OCI-LY7 (cell line): ENCODE results near the gene DUSP14. TPM values are rescaled to one million over a fixed set of nuclear protein-coding genes. Genes with fewer than 3 reads are reported as not detected.

Experiments used
- BruUV-seq: library from RNA; stranded (reverse); fragments of 400-500 nt; replicated peaks from 2 replicates; lab custom pipeline; 2021; lab: Mats Ljungman, UMichigan
- CTCF ChIA-PET: fragments of 300-600 bp; sonication (Branson Sonifier 250); formaldehyde crosslinking; loops from one replicate; lab custom pipeline; 2022; ENCODE audit warnings: antibody characterized with exemption; ENCODE audit not compliant: unreplicated experiment; lab: Charles Lee
- POLR2A ChIA-PET: fragments of 300-600 bp; sonication (Branson Sonifier 250); formaldehyde crosslinking; loops from one replicate; lab custom pipeline; 2022; ENCODE audit warnings: antibody characterized with exemption; lab: Charles Lee
- DNase-seq: peaks from one replicate; pipeline ENCODE4 v3.0.0-alpha.2; 2015; ENCODE audit warnings: low spot score
- H2AFZ ChIP-seq: fragments of 200-600 bp; sonication (generic), shearing (Covaris generic); 2 replicates; pipeline ENCODE4 v1.6.1; 2014; ENCODE audit warnings: mild to moderate bottlenecking, antibody characterized with exemption, low read length, moderate library complexity
- H3K27ac ChIP-seq: fragments of 200-600 bp; sonication (generic); 2 replicates; pipeline ENCODE4 v1.5.1; 2014; ENCODE audit warnings: mixed run types, low read depth, mild to moderate bottlenecking, moderate library complexity, low read length, inconsistent platforms; ENCODE audit not compliant: poor library complexity, severe bottlenecking
- H3K36me3 ChIP-seq: fragments of 200-600 bp; sonication (generic); 2 replicates; pipeline ENCODE4 v1.6.1; 2014; ENCODE audit warnings: mild to moderate bottlenecking, antibody characterized with exemption, low read length, moderate library complexity, mixed read lengths; ENCODE audit not compliant: insufficient read depth
- H3K4me1 ChIP-seq: fragments of 200-600 bp; sonication (generic); 2 replicates; pipeline ENCODE4 v1.5.1; 2014; ENCODE audit warnings: mild to moderate bottlenecking, low read length; ENCODE audit not compliant: insufficient read depth, poor library complexity, severe bottlenecking
- H3K4me2 ChIP-seq: fragments of 200-600 bp; sonication (generic); 2 replicates; pipeline ENCODE4 v1.6.1; 2014; ENCODE audit warnings: mild to moderate bottlenecking, low read length
- H3K4me3 ChIP-seq: fragments of 200-600 bp; sonication (generic); 2 replicates; pipeline ENCODE4 v1.5.1; 2014; ENCODE audit warnings: mild to moderate bottlenecking, low read depth, low read length; ENCODE audit not compliant: poor library complexity, severe bottlenecking
- H3K79me2 ChIP-seq: fragments of 200-600 bp; sonication (generic); 2 replicates; pipeline ENCODE4 v1.6.1; 2016; ENCODE audit warnings: low read depth, mild to moderate bottlenecking, low read length, moderate library complexity, mixed read lengths; ENCODE audit not compliant: insufficient read depth
- H3K9me2 ChIP-seq: fragments of 200-600 bp; sonication (generic); 2 replicates; pipeline ENCODE4 v1.6.1; 2016; ENCODE audit warnings: mild to moderate bottlenecking, low read length, mixed read lengths; ENCODE audit not compliant: insufficient read depth
- H3K9me3 ChIP-seq: fragments of 200-600 bp; sonication (generic); 2 replicates; pipeline ENCODE4 v1.6.1; 2014; ENCODE audit warnings: mild to moderate bottlenecking, mixed run types, low read length, mixed read lengths
- H4K20me1 ChIP-seq: fragments of 200-600 bp; sonication (generic); 2 replicates; pipeline ENCODE4 v1.6.1; 2014; ENCODE audit warnings: mild to moderate bottlenecking, antibody characterized with exemption, low read length, moderate library complexity, mixed read lengths; ENCODE audit not compliant: insufficient read depth
- CTCF ChIP-seq: fragments of 200-600 bp; sonication (generic); conservative IDR thresholded peaks from 2 replicates; pipeline ENCODE4 v1.5.1; 2014; ENCODE audit warnings: mild to moderate bottlenecking, antibody characterized with exemption, low read length, moderate library complexity, mixed read lengths
- EZH2phosphoT487 ChIP-seq: fragments of 200-600 bp; sonication (generic); IDR thresholded peaks from 2 replicates; pipeline ENCODE4 v1.6.1; 2018; ENCODE audit warnings: low read depth, borderline replicate concordance, mild to moderate bottlenecking, mixed run types, antibody characterized with exemption, low read length, moderate library complexity, mixed read lengths
- intact Hi-C: fragments of 100-400 bp; cut with micrococcal nuclease; formaldehyde crosslinking; loops from one replicate; pipeline ENCODE4 v1.10.0; 2022; ENCODE audit not compliant: unreplicated experiment
- total RNA-seq, 2 experiments: library from RNA; depleted of rRNA in 1 of 2; stranded (reverse); fragments of >200 nt in 1 of 2; shearing (Covaris generic) in 1 of 2; gene quantifications; 2 replicates each; pipeline ENCODE4 v1.2.3, GENCODE V29; 2014 to 2022

DUSP14 gene
- total RNA-seq, 2 experiments from 2014 or later: 11.0 to 21.5 TPM

GRCh38 chr17:37470181-37470580 is 19.5 kb upstream of the DUSP14 start:
- DNase-seq: no peak
- TF ChIP-seq EZH2phosphoT487 (no peak), CTCF (no peak)
- H3K79me2 ChIP-seq: no peaks in the 10 kb centered on the region
- peaks cover 86% of the 10 kb centered on the region for H3K36me3 ChIP-seq
- no peak overlapping the region for H3K27ac ChIP-seq
- H3K4me1 ChIP-seq: no peaks in the 10 kb centered on the region
- no peak overlapping the region for H2AFZ ChIP-seq
- no peaks in the 10 kb centered on the region for H3K9me2 ChIP-seq
- no peaks in the 10 kb centered on the region for H3K9me3 ChIP-seq
- no peak overlapping the region for H3K4me2 ChIP-seq
- H4K20me1 ChIP-seq: no peaks in the 10 kb centered on the region; the same call in 1 of the 2 replicates
- intact Hi-C loops: no loop called here
- ChIA-PET POLR2A (no interaction called here), CTCF (no interaction called here)
- H3K4me3 ChIP-seq: no peak overlapping the region
- BruUV-seq: no TSS peak

DNA sequence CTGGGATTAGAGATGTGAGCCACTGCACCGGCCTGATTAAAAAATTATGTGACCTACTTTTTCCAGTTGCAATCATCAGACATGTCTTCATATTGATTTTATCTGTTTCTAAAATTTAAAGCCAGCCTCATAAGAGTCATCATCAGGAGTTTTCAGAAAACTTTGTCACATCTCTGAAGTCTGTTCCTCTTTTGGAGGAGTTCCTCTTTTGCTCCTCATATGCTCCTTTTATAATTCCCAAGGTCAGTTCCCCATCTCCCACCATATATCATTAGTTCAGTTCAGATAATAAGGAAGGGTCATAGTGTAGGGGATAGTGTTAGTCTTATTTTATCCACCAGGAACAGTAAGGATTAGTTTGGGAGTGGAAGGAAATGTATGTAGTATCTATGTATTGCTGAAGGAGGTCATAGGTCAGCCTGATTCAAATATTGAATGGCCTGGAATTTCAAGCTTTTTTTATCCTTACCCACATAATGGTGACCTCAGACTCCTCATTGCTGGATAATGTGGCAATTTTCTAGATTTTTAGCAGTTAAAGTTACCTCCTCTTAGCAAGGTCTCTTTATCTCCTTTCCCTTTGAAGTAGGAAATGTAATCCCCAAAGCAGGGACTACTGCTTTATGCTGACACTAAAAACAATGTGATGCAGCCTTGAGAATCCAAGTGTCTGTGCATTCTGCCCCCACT is 13.8 kb upstream of the DUSP14 start:
- no peaks in the 10 kb centered on the region for H3K9me3 ChIP-seq
- H3K36me3 ChIP-seq: peaks cover 84% of the 10 kb centered on the region
- no peak overlapping the region for H3K4me2 ChIP-seq
- no peak overlapping the region for H3K27ac ChIP-seq
- no peaks in the 10 kb centered on the region for H3K4me1 ChIP-seq
- POLR2A ChIA-PET: no interaction called here
- intact Hi-C loops: no loop called here
- no peaks in the 10 kb centered on the region for H4K20me1 ChIP-seq
- no peak overlapping the region for H3K4me3 ChIP-seq
- no peak overlapping the region for H2AFZ ChIP-seq
- DNase-seq: no peak
- CTCF ChIA-PET: no interaction called here
- H3K9me2 ChIP-seq: no peaks in the 10 kb centered on the region
- no peaks in the 10 kb centered on the region for H3K79me2 ChIP-seq
- no TSS peak for BruUV-seq
- TF ChIP-seq CTCF (no peak), EZH2phosphoT487 (no peak)

- intact Hi-C loops: no loop called here
- Histone ChIP-seq H3K27ac (no peak overlapping the region), H2AFZ (no peak overlapping the region), H3K36me3 (peaks cover 79% of the 10 kb centered on the region), H3K4me1 (no peaks in the 10 kb centered on the region), H3K4me3 (no peak overlapping the region), H3K4me2 (no peak overlapping the region), H3K79me2 (no peaks in the 10 kb centered on the region), H4K20me1 (no peaks in the 10 kb centered on the region), H3K9me2 (no peaks in the 10 kb centered on the region), H3K9me3 (no peaks in the 10 kb centered on the region)
- no TSS peak for BruUV-seq
- no peak for TF ChIP-seq CTCF
- TF ChIP-seq EZH2phosphoT487: no peak
- CTCF ChIA-PET: no interaction called here
- DNase-seq: no peak
- POLR2A ChIA-PET: no interaction called here
Measured at GRCh38 chr17:37476431-37477120, 13.1 kb upstream of the DUSP14 start.
